WERI-Rb-1 (cell line): ENCODE results near the gene SETBP1.

Source experiments
- DNase-seq: peaks from one replicate; pipeline ENCODE4 v3.0.0-alpha.2; 2020
- H3K27ac ChIP-seq: fragments of 250-450 bp; sonication (Bioruptor Pico); 2 replicates; pipeline ENCODE4 v1.5.1; 2020; ENCODE audit warnings: mild to moderate bottlenecking, moderate library complexity
- H3K27me3 ChIP-seq: fragments of 250-450 bp; sonication (Bioruptor Pico); 2 replicates; pipeline ENCODE4 v1.5.1; 2021; ENCODE audit warnings: mild to moderate bottlenecking, low read depth, moderate library complexity; ENCODE audit not compliant: insufficient read depth, severe bottlenecking
- H3K36me3 ChIP-seq: fragments of 250-450 bp; sonication (Bioruptor Pico); 2 replicates; pipeline ENCODE4 v1.5.1; 2020; ENCODE audit warnings: mild to moderate bottlenecking, moderate library complexity
- H3K4me3 ChIP-seq: 2 replicates; pipeline ENCODE4 v1.5.1; 2011; ENCODE audit warnings: low read depth, mild to moderate bottlenecking, control low read depth, low read length
- H3K9me3 ChIP-seq: fragments of 250-450 bp; sonication (Bioruptor Pico); 2 replicates; pipeline ENCODE4 v1.5.1; 2021; ENCODE audit warnings: mild to moderate bottlenecking, moderate library complexity; ENCODE audit not compliant: severe bottlenecking
- CTCF ChIP-seq: IDR thresholded peaks from 2 replicates; pipeline ENCODE4 v1.5.1; 2011; ENCODE audit warnings: low read depth, mild to moderate bottlenecking, control low read depth, inconsistent platforms, low read length

SETBP1 gene

GRCh38 chr18:44967599-44967998 lies 286.9 kb downstream of the SETBP1 start:
- no peak for TF ChIP-seq CTCF
- H3K4me3 ChIP-seq: no peak overlapping the region
- DNase-seq: no peak
- no peak overlapping the region for H3K27ac ChIP-seq
- H3K9me3 ChIP-seq: no peaks in the 10 kb centered on the region
- no peaks in the 10 kb centered on the region for H3K27me3 ChIP-seq
- no peaks in the 10 kb centered on the region for H3K36me3 ChIP-seq

GRCh38 chr18:44968336-44968735 lies 287.6 kb downstream of the SETBP1 start:
- no peak overlapping the region for H3K4me3 ChIP-seq
- no peaks in the 10 kb centered on the region for H3K36me3 ChIP-seq
- H3K27ac ChIP-seq: no peak overlapping the region
- no peaks in the 10 kb centered on the region for H3K27me3 ChIP-seq
- no peaks in the 10 kb centered on the region for H3K9me3 ChIP-seq
- peak; percentile 18; the same call in 1 of the 2 replicates for TF ChIP-seq CTCF
- DNase-seq: peak; percentile 15

GRCh38 chr18:44969214-44969795 lies 288.6 kb downstream of the SETBP1 start:
- no peak overlapping the region for H3K27ac ChIP-seq
- no peaks in the 10 kb centered on the region for H3K36me3 ChIP-seq
- no peaks in the 10 kb centered on the region for H3K9me3 ChIP-seq
- H3K27me3 ChIP-seq: no peaks in the 10 kb centered on the region
- H3K4me3 ChIP-seq: no peak overlapping the region
- no peak for DNase-seq
- TF ChIP-seq CTCF: no peak

GRCh38 chr18:44973282-44973681 lies 292.6 kb downstream of the SETBP1 start:
- no peak overlapping the region for H3K27ac ChIP-seq
- H3K36me3 ChIP-seq: no peaks in the 10 kb centered on the region
- no peak overlapping the region for H3K4me3 ChIP-seq
- DNase-seq: no peak
- H3K9me3 ChIP-seq: no peaks in the 10 kb centered on the region
- H3K27me3 ChIP-seq: no peaks in the 10 kb centered on the region
- no peak for TF ChIP-seq CTCF

- Histone ChIP-seq H3K36me3 (no peaks in the 10 kb centered on the region), H3K27me3 (no peaks in the 10 kb centered on the region), H3K27ac (no peak overlapping the region), H3K4me3 (no peak overlapping the region), H3K9me3 (no peaks in the 10 kb centered on the region)
- no peak for TF ChIP-seq CTCF
- DNase-seq: no peak
Observed at GRCh38 chr18:44974174-44974573, 293.5 kb downstream of the SETBP1 start.

- Histone ChIP-seq H3K36me3 (no peaks in the 10 kb centered on the region), H3K27me3 (no peaks in the 10 kb centered on the region), H3K9me3 (no peaks in the 10 kb centered on the region), H3K27ac (no peak overlapping the region), H3K4me3 (no peak overlapping the region)
- TF ChIP-seq CTCF: no peak
- DNase-seq: no peak
Observed at GRCh38 chr18:44977856-44978255, 297.2 kb downstream of the SETBP1 start.
